IPS-NIHi11 (cell line): ENCODE data around the gene LACTB.
"Not testable (repeated sequence)": the region's sequence is repeated elsewhere in the genome, so short reads cannot be mapped to it uniquely, and the experiment has no call there.

Experiments
- DNase-seq: peaks from one replicate; pipeline ENCODE4 v3.0.0; 2012; ENCODE audit warnings: mixed read lengths, low spot score

LACTB gene

DNA sequence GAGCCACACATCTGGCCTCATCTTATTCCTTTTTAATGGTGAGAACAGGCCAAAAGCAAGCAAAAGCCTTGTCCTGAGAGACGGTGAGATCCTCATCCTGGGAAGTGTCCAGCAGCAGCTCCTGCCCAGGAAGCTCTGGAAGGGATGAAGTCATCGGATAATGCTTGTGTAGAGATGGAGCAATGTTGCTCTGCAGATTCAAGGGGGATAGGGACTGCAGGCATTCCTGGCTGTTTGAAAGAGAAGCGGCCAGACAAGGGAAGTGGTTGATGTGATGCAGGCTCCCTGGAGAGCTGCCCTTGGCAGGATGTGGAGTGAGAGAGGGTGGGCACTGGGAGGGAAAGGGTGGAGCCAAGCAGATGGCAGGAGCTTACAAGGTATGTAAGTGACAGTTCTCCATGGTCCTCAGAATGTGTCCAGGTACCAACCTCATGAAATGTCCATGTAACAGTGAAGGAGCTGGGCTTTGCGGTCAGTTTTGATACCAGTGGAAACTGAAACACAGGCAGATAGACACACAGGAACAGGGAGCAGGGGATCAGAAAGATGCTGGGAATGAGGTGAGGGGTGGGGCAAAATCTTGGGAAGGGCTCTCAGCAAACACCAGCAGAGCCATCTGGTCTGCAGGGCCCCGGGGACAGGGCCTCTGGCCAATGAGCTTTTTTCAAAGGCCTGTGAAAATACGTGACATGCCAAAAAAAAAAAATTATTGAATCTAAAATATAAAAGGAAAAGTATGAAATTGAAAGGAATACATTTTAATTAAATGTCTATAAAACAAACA lies 32.2 kb upstream of the LACTB start:
- no peak for DNase-seq

DNA sequence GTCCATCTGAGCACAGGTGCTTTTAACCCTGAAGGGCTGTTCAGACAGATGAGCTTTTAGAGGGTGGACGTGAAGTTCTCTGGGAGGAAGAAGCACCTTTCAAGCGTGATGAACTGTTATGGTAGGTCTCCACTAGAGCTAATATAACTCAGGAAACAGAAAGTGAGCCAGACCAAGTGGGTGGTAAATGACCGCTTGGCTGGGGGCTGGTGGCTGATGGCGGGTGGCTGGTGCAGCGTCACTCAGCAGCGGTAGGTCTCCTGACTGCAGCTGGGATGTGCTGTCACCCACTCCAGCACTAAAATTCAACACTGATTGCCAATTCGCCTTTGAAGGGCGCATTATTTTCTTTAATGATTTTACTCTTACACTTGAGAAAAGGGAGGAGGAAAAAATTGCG lies 31.2 kb upstream of the LACTB start:
- DNase-seq = no peak

DNA sequence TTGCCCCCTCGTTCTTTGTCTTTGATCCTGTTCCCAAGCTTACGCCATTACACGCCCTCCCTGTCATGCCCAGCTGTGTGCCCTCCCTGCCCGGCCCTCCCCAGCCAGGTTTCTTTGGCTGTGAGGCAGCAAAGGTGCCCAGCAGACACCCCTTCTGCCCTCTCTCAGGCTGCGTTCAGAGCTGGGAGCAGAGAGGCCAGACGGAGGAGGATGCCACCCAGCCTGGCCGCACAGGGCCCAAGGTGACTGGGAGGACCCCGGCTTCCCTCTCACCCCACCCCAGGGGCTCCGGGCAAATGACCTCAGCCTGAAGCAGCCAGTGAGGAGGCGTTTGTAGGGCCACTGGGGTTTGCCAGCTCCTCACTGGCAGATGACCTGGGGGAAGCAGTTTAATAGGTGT lies 30.8 kb upstream of the LACTB start:
- no peak for DNase-seq

DNA sequence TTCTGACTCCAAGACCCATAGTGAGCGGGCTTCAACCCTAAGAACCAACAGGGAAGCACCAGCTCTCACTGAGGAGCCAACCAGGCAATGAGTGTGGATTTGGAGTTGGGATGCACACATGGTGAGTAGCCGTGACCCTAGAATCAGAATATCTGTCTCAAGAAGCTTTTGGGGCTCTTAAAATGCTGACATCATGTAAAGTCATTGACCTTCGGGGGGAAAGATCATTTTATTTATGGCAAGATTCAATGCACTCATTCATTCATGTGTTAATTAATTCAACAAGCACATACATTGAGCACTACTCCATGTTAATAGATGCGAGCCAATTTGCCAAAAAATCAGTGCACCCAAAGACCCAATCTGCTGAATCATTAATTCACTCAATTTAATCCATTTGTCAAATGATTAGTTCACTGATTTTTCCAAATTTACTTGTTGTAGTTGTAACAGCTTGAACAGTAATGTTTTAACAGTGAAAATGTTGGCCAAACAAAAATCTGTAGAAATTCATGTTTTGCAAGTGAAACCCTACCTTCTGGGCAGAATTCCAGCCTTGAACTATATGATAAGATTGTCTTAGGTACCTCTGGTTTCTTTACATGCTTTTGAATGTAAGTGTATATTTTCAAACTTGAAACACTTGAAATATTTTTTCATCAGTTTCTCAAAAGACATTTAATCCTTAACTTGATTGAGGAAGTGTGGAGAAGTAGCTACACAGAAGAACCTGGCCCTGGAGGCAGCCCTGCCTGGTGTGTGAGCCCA lies 29.8 kb upstream of the LACTB start:
- DNase-seq = no peak

DNA sequence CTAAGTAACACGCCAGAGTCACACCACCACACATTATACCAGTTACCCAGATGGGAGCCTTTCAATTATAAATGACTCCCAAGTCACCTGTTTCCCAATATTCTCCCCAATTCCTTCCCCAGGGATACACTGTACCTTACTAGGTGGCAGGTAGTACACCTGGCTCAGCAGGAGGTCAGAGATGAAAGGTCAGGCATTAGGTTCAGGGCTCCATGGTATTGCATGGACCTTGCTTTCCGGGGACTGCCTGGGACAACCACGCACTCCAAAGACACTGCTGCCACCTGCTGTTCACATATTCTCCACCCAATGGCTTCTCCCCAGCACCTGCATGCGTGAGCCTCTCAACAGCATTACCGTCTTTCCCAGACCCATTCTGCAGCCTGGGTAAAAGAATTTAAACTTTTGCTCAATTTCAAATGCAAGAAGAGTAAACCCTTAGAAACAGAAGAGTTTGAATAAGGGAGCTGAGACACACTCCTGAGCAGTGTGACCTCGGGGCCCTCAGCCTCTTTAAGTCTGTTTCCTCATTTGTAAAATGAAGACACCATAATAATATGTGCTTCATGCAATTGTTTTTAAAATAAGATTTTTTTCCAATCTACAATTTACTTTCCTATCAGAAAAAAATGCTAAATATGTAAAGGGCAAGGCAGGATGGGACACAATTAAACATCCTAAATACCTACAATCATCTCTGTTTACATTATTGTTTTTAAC lies 28.0 kb upstream of the LACTB start:
- DNase-seq = peak; percentile 86

DNA sequence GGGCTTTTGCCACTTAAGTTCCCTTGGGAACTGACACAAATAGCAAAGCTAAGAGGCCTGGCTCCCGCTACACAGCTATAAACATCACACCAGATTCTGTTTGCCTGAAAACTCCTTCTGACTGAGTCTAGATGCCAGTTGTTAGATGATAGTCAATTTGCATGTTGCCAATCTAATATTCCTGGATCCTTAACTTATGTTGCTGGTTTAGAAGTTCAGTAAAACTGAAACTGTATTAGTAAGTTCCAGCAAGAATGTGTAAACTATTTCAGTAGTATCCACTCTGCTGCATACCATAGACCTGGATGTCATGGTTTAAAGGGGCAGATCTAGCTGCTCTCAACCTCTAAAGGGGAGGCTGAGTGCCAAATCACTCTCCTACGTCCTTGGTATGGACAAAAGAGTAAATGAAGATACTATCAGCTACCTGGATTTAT lies 27.1 kb upstream of the LACTB start:
- no peak for DNase-seq

DNA sequence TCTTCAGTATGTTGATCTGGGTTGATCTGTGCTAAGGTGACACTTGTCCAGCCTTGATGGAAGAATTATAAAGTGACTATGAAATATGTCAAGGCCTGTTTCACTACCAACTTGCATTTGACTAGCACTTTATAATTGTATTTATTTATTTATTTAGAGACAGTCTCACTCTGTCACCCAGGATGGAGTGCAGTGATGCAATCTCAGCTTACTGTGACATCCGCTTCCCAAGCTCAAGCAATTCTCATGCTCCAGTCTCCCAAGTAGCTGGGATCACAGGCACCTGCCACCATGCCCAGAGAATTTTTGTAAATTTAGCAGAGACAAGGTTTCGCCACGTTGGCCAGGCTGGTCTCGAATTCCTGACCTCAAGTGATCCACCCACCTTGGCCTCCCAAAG lies 25.5 kb upstream of the LACTB start:
- DNase-seq = no peak

DNA sequence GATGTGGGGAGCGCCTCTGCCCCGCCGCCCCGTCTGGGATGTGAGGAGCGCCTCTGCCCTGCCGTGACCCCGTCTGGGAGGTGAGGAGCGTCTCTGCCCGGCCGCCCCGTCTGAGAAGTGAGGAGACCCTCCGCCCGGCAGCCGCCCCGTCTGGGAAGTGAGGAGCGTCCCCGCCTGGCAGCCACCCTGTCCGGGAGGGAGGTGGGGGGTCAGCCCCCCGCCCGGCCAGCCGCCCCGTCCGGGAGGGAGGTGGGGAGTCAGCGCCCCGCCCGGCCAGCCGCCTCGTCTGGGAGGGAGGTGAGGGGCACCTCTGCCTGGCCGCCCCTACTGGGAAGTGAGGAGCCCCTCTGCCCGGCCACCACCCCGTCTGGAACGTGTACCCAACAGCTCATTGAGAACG lies 22.8 kb upstream of the LACTB start:
- DNase-seq = not testable (repeated sequence)

DNA sequence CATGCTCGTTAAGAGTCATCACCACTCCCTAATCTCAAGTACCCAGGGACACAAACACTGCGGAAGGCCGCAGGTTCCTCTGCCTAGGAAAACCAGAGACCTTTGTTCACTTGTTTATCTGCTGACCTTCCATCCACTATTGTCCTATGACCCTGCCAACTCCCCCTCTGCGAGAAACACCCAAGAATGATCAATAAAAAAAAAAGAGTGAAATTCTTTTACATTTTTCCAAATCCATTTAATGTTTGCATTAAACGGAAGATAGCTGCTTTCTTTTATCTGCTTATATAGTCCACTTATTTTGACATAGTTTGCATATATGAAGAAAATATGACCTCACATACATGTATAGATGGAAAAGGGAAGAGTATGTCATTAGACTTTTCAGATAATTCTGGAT lies 22.1 kb upstream of the LACTB start:
- not testable (repeated sequence) for DNase-seq

DNA sequence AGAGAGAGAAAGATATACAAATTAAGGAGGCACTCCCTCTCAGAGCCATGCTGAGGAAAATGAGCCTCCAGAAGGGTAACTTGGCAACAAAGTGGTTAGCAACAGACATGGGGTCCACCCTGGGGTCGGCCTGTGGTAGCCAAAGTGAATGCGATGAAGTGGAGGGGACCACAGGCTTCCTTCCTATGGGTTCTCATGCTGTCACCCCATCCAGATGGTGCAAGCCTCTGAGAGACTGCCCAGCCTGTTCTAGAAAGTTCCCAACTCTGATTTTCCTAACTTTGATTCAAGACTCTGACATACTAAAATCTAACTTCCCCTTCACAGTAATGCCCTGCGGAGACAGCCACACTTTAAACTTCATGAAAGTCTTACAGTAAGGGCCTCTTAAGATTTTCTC lies 18.2 kb upstream of the LACTB start:
- no peak for DNase-seq

DNA sequence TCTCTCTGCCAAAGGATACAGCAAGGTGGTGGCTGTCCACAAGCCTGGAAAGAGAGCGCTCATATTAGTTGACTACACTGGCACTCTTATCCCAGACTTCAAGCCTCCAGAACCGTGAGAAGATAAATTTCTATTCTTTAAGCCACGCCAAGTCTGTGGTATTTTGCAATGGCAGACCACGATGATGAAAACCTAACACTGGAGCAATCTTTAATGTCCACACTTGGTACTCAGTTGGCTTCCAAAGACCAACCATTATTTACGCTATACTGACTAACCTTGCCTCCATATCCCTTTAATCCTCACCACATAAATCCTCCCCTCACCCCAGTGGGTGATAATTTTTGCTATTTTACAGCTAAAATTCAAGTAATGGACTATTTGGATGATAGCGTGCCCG lies 16.9 kb upstream of the LACTB start:
- no peak for DNase-seq

DNA sequence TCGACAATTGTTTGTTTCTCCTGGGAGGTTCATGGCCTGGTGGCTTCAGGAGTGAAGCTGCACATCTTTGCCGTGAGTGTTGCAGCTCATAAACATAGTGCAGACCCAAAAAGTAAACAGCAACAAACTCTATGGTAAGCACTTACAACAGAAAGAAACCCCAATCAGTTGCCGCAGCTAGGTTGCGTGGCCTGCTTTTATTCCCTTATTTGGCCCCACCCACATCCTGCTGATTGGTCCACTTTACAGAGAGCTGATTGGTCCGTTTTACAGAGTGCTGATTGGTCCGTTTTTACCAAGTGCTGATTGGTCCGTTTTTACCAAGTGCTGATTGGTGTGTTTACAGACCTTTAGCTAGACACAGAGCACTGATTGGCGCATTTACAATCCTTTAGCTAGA lies 16.3 kb upstream of the LACTB start:
- not testable (repeated sequence) for DNase-seq

DNA sequence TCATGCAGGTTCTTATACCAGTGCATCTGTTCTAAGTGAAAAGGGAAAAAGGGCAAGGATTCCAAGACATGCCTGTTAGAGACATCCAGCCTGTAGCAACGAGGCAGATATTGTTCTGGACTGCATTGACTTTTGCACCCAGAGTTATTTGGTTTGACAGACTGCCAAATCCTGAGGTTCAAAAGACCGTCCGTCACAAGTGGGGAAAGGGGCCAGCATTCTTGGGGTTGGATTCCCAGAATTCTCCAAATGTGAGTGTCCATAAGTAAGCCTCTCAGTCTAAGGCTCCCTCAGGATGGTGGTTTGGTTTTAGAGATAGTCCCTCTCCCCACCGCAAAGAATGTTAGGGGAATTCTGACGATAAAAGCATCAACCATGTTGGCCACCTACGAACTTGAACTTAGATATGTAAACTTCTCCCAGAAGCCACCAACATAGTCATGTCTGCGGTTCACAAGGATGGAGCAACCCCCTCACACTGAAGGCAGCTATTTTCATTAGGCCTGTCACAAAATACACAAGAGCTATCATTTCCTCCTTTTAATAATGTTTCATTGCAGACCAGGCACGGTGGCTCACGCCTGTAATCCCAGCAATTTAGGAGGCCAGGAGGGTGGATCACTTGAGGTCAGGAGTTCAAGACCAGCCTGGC lies 13.6 kb upstream of the LACTB start:
- no peak for DNase-seq

DNA sequence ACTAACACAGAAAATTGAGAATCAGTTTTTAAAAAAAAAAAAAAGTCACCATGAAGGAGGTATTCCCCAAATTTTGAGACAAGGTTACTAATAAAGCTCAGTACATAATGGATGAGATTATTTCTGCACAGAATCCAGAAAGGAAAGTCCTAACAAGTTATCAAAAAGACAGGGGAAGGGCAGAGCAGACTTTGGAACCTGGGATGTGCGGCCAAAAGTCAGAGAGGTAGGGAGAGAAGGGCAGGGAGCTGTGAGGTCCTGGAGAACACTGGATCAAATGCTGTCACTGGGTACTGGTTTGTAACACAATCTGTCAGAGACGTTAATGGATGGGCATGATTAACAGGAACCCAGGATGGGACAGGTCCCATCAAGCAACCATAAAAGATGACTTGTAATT lies 12.2 kb upstream of the LACTB start:
- DNase-seq = no peak

DNA sequence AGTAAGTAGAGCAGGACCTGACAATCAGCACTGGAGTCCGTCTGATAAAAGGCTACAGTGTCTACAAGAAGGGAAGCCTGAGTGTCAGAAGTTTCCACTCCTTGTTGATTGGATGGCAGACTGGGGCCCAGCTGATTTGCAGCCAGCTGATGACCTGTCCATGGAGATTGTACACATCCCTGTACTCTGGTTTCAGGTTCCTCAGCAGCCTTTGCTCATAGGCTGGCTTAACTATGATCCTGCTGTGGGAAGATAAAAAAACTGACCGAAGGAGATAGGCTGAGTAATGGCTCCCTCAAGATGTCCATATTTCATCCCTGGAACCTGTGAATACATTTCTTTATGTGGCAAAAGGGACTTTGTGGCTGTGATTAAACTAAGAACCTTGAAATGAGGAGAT lies 11.7 kb upstream of the LACTB start:
- DNase-seq = no peak

DNA sequence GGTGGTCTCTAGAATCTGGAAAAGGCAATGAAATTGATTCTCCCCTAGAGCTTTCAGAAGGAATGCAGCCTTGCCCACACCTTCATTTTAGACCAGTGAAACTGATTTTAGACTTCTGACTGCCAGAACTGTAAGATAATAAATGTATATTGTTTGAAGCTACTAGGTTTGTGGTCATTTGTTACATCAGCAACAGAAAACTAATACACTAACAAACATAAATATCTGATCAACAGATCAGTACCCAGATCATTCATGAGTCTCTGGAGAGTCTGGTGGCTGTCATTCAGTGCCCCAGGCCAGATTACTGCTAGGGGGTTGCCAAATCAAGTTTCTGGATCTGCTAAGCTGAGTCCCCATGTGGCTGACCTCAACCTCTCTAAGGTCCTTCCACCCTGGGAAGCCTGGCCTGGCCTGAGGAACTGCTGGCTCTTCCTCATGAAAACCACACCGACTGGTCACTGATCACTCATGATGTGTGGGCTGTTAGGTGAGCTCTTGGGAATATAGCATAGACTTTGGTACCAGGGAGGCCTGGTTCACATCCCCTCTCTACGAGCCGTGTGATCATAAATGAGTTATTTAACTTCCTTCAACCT lies 11.1 kb upstream of the LACTB start:
- no peak for DNase-seq

DNA sequence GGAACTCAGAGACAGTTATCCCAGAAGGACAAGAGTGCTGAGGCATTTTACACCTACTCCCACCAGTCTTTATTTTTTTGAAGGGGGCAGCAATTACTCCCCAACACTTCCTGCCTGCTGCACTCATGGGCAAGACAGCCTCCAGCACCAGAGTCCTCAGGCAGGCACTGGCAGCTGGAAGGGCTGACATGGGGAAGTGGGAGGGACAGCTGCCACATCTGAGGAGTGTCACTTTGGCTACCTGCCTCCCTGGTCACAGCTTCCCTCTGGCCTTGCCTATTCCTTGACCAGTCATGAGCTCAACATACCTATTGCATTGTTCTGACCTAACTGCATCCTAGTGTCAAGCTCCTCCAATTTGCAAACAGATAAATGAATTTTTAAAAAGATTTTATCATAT lies 10.2 kb upstream of the LACTB start:
- DNase-seq = no peak

DNA sequence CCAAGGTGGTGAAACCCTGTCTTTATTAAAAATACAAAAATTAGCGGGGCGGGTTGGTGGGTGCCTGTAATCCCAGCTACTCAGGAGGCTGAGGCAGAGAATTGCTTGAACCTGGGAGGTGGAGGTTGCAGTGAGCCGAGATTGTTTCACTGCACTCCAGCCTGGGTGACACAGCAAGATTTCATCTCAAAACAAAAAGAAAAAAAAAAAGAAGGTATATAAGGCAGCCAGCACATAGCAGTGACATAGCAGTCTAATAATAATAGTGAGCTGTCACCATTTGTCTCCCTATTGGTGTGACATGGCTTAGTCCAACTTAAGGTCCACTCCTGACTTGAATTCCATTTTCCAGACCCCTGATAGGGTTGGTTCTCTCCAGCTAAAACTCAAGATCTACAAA lies 8.8 kb upstream of the LACTB start:
- DNase-seq = no peak

DNA sequence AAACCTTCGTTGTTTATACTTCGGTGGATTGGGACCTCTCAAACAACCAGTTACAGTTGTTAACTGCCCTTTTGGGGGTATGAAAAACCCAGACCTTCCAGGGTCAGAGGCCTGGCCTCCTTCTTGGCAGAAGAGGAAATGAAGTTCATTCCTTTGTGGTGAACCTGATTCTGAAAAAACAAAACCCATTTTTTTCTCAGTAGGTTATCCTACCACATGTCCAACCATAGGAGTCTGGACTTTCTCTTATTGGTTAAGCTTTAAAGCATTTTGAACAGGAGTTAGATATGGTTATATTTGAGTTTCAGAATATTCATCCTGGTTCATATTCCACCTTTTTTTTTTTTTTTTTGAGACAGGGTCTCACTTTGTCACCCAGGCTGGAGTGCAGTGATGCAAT lies 7.2 kb upstream of the LACTB start:
- no peak for DNase-seq

DNA sequence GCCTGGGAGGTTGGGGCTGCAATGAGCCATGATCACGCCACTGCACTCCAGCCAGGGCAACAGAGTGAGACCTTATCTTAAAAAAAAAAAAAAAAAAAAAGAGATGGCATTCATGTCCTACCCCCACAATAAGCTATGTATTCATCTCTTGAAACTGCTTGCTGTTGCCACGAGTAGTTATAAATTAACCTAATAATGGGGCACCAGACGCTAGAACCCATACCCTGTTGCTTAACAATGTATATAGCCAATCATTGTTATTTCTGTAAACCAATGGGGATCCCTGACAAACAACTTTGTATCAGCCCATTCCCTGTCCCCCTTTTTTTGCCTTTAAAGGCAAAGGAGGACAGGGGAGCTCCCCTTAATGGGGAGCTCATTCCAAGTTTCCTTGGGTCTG lies 2.8 kb upstream of the LACTB start:
- no peak for DNase-seq

DNA sequence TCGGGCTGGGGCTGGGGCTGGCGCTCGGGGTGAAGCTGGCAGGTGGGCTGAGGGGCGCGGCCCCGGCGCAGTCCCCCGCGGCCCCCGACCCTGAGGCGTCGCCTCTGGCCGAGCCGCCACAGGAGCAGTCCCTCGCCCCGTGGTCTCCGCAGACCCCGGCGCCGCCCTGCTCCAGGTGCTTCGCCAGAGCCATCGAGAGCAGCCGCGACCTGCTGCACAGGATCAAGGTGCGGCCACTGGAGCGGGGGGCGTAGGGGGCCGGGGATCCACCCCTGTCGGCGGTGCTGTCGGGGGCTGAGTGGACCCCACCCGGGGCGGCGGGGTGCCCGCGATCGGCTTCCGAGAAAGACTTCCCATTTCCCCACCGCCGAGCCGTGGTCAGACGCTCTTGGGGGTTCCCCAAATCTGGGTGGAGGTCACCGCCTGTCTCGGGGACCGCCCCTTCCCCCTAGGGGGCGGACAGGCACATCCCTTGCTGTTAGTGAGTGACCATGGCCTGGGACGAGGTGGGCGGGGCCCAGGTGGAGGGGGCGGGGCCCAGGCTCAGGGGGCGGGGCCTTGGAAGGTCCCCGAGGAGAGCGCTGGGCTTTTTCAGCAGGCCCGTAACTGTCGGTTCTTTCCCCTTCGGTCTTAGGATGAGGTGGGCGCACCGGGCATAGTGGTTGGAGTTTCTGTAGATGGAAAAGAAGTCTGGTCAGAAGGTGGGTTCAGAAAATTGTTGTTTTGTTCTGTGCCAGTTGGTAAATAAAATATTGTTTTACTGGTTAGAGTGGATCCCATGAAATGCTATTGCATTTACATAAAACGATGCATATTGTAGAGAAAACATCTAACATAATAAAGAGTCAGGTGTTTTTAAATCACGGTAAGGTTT lies 578 bp downstream of the LACTB start:
- peak; percentile 97 for DNase-seq
